Mesodermal cell (in vitro differentiated cells): Measurements from ENCODE around the gene CPA1.
A peak's percentile ranks its signal among the peaks of the same experiment; 100 is the strongest.

Experiments used
- H3K27ac ChIP-seq: 2 replicates; pipeline ENCODE4 v1.7.0; 2013; ENCODE audit warnings: mild to moderate bottlenecking, low read depth, low read length, moderate library complexity; ENCODE audit not compliant: severe bottlenecking
- H3K36me3 ChIP-seq: 2 replicates; pipeline ENCODE4 v1.7.1; 2013; ENCODE audit warnings: mild to moderate bottlenecking, low read length, moderate library complexity; ENCODE audit not compliant: control insufficient read depth, insufficient read depth
- H3K4me1 ChIP-seq: one replicate; pipeline ENCODE4 v1.7.1; 2013; ENCODE audit warnings: mild to moderate bottlenecking, low read length; ENCODE audit not compliant: insufficient read depth, control insufficient read depth, poor library complexity, severe bottlenecking
- H3K4me3 ChIP-seq: 2 replicates; pipeline ENCODE4 v1.7.0; 2013; ENCODE audit warnings: low read length, control low read depth, mild to moderate bottlenecking; ENCODE audit not compliant: insufficient read depth, poor library complexity, severe bottlenecking; ENCODE audit errors: extremely low read depth
- H3K9me3 ChIP-seq: 2 replicates; pipeline ENCODE4 v1.7.1; 2013; ENCODE audit warnings: mild to moderate bottlenecking, low read length, moderate library complexity; ENCODE audit not compliant: control insufficient read depth
- WGBS, 2 experiments: methylation state at CpG; one replicate each; pipeline ENCODE4 v1.1.5; 2013; ENCODE audit warnings: missing lambda C conversion rate in 2 of 2; ENCODE audit not compliant: insufficient coverage in 2 of 2; 5-methylcytosine and 5-hydroxymethylcytosine counted together

The CPA1 gene

GRCh38 chr7:130345725-130346124, 34.6 kb upstream of the CPA1 start:
- no peak overlapping the region for H3K4me3 ChIP-seq
- H3K9me3 ChIP-seq = no peaks in the 10 kb centered on the region
- H3K4me1 ChIP-seq = peaks cover 19% of the 10 kb centered on the region
- no peaks in the 10 kb centered on the region for H3K36me3 ChIP-seq
- H3K27ac ChIP-seq = no peak overlapping the region
- 96 to 100% methylated on average over 4 of the region's 5 CpGs for WGBS, 2 experiments

- no peaks in the 10 kb centered on the region for H3K9me3 ChIP-seq
- no peak overlapping the region for H3K27ac ChIP-seq
- WGBS, 2 experiments = 83 to 91% methylated on average over 4 to 9 of the region's 10 CpGs
- H3K4me1 ChIP-seq = peaks cover 24% of the 10 kb centered on the region
- no peak overlapping the region for H3K4me3 ChIP-seq
- H3K36me3 ChIP-seq = no peaks in the 10 kb centered on the region
These were observed 34.0 kb upstream of the CPA1 start for GRCh38 chr7:130346177-130346905.

GRCh38 chr7:130346941-130347340, 33.4 kb upstream of the CPA1 start:
- H3K4me1 ChIP-seq = peaks cover 30% of the 10 kb centered on the region
- no peak overlapping the region for H3K4me3 ChIP-seq
- H3K36me3 ChIP-seq = no peaks in the 10 kb centered on the region
- H3K27ac ChIP-seq = no peak overlapping the region
- 88 to 98% methylated on average over 5 to 7 of the region's 12 CpGs for WGBS, 2 experiments
- no peaks in the 10 kb centered on the region for H3K9me3 ChIP-seq

GRCh38 chr7:130349911-130350782, 30.1 kb upstream of the CPA1 start:
- H3K27ac ChIP-seq = peak overlapping the region; percentile 43
- H3K36me3 ChIP-seq = no peaks in the 10 kb centered on the region
- peaks cover 39% of the 10 kb centered on the region for H3K4me1 ChIP-seq
- no peak overlapping the region for H3K4me3 ChIP-seq
- no peaks in the 10 kb centered on the region for H3K9me3 ChIP-seq
- WGBS, 2 experiments = 57 to 59% methylated on average over 11 to 12 of the region's 16 CpGs

GRCh38 chr7:130350945-130351790, 29.1 kb upstream of the CPA1 start:
- H3K36me3 ChIP-seq = no peaks in the 10 kb centered on the region
- H3K9me3 ChIP-seq = no peaks in the 10 kb centered on the region
- H3K4me1 ChIP-seq = peaks cover 35% of the 10 kb centered on the region
- 62 to 64% methylated on average over 9 to 13 of the region's 20 CpGs for WGBS, 2 experiments
- H3K4me3 ChIP-seq = no peak overlapping the region
- H3K27ac ChIP-seq = peak overlapping the region; percentile 58

- Histone ChIP-seq H3K4me3 (no peak overlapping the region), H3K9me3 (no peaks in the 10 kb centered on the region), H3K4me1 (peaks cover 38% of the 10 kb centered on the region), H3K36me3 (no peaks in the 10 kb centered on the region), H3K27ac (peak overlapping the region; percentile 58)
- WGBS, 2 experiments = 53 to 69% methylated on average over 3 of the region's 6 CpGs
These were observed 28.6 kb upstream of the CPA1 start for GRCh38 chr7:130351791-130352090.

GRCh38 chr7:130352194-130353074, 27.9 kb upstream of the CPA1 start:
- H3K9me3 ChIP-seq = no peaks in the 10 kb centered on the region
- no peak overlapping the region for H3K4me3 ChIP-seq
- H3K36me3 ChIP-seq = no peaks in the 10 kb centered on the region
- H3K4me1 ChIP-seq = peaks cover 45% of the 10 kb centered on the region
- WGBS, 2 experiments = 71 to 75% methylated on average over 16 to 18 of the region's 20 CpGs
- peak overlapping the region; percentile 58 for H3K27ac ChIP-seq

- Histone ChIP-seq H3K4me3 (no peak overlapping the region), H3K9me3 (no peaks in the 10 kb centered on the region), H3K4me1 (peaks cover 47% of the 10 kb centered on the region), H3K27ac (no peak overlapping the region), H3K36me3 (no peaks in the 10 kb centered on the region)
- WGBS, 2 experiments = 94 to 95% methylated on average over 7 of the region's 7 CpGs
These were observed 27.1 kb upstream of the CPA1 start for GRCh38 chr7:130353196-130353595.

GRCh38 chr7:130356121-130356875, 24.0 kb upstream of the CPA1 start:
- Histone ChIP-seq H3K36me3 (no peaks in the 10 kb centered on the region), H3K4me1 (peaks cover 40% of the 10 kb centered on the region), H3K9me3 (peaks cover 28% of the 10 kb centered on the region), H3K4me3 (no peak overlapping the region), H3K27ac (peak overlapping the region; percentile 99)
- 24% methylated on average over 6 of the region's 9 CpGs for WGBS, 2 experiments
